Mesothelial cell of epicardium (in vitro differentiated cells): Measurements from ENCODE around the gene TMEM91. TPM values are rescaled to one million over a fixed set of nuclear protein-coding genes. Genes with fewer than 3 reads are reported as not detected.

Source experiments
- DNase-seq, 2 experiments: peaks; one replicate each; pipeline ENCODE4 v3.0.0; 2021; ENCODE audit warnings: low spot score in 2 of 2; ENCODE audit not compliant: unreplicated experiment in 2 of 2
- H3K27ac Mint-ChIP-seq: 2 replicates; pipeline ENCODE4 v1.8.0; 2021; ENCODE audit warnings: mixed read lengths
- H3K27me3 Mint-ChIP-seq: 2 replicates; pipeline ENCODE4 v1.8.0; 2021; ENCODE audit warnings: low read depth, mixed read lengths
- H3K36me3 Mint-ChIP-seq: 2 replicates; pipeline ENCODE4 v1.8.0; 2021; ENCODE audit warnings: mixed read lengths
- H3K4me1 Mint-ChIP-seq: 2 replicates; pipeline ENCODE4 v1.8.0; 2021; ENCODE audit warnings: mixed read lengths
- H3K4me3 Mint-ChIP-seq: 2 replicates; pipeline ENCODE4 v1.8.0; 2021; ENCODE audit warnings: mild to moderate bottlenecking, moderate library complexity, mixed read lengths
- H3K9me3 Mint-ChIP-seq: 2 replicates; pipeline ENCODE4 v1.8.0; 2021; ENCODE audit warnings: mixed read lengths
- total RNA-seq: library from RNA; stranded (reverse); gene quantifications from 3 replicates; pipeline ENCODE4 v1.2.1, GENCODE V29; 2021
- TF ChIP-seq, protein P1 (sequence below): fragments of 200-600 bp; sonication (generic); IDR thresholded peaks from one replicate; pipeline ENCODE4 v1.5.0; 2021; ENCODE audit warnings: antibody characterized with exemption; ENCODE audit not compliant: unreplicated experiment

The TMEM91 gene
- total RNA-seq, 1 donor from 2014 or later = 19.7 TPM

DNA sequence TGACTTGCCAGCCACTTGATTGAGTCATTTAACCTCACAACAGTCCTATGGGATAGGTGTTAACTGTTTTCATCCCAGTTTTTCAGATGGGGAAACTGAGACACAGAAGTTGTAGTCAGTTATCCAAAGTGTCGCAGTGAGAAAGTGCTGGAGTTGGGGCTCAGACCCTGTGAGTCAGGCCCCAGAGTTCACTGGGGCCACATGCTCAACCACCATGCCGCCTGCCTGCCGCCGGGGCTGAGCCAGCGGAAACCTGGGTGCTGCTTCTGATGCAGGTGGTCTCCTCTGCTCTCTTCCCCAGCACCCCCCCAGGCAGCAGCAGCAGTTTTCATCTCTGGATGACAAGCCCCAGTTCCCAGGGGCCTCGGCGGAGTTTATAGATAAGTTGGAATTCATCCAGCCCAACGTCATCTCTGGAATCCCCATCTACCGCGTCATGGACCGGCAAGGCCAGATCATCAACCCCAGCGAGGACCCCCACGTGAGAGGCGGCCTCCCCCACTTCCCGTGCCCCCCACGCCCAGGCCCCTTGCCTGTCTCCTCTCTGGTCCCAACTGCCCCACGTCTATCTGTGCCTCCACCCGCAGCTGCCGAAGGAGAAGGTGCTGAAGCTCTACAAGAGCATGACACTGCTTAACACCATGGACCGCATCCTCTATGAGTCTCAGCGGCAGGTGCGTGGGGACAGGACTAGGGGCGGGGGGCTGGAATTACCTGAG lies 34.2 kb downstream of the TMEM91 start:
- no peak overlapping the region for H3K4me3 Mint-ChIP-seq
- no peaks in the 10 kb centered on the region for H3K27me3 Mint-ChIP-seq
- TF ChIP-seq, protein P1, sequence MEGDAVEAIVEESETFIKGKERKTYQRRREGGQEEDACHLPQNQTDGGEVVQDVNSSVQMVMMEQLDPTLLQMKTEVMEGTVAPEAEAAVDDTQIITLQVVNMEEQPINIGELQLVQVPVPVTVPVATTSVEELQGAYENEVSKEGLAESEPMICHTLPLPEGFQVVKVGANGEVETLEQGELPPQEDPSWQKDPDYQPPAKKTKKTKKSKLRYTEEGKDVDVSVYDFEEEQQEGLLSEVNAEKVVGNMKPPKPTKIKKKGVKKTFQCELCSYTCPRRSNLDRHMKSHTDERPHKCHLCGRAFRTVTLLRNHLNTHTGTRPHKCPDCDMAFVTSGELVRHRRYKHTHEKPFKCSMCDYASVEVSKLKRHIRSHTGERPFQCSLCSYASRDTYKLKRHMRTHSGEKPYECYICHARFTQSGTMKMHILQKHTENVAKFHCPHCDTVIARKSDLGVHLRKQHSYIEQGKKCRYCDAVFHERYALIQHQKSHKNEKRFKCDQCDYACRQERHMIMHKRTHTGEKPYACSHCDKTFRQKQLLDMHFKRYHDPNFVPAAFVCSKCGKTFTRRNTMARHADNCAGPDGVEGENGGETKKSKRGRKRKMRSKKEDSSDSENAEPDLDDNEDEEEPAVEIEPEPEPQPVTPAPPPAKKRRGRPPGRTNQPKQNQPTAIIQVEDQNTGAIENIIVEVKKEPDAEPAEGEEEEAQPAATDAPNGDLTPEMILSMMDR = no peak
- H3K9me3 Mint-ChIP-seq = no peaks in the 10 kb centered on the region
- peaks cover 13% of the 10 kb centered on the region for H3K4me1 Mint-ChIP-seq
- no peak for DNase-seq
- H3K27ac Mint-ChIP-seq = no peak overlapping the region
- peaks cover 14% of the 10 kb centered on the region for H3K36me3 Mint-ChIP-seq

DNA sequence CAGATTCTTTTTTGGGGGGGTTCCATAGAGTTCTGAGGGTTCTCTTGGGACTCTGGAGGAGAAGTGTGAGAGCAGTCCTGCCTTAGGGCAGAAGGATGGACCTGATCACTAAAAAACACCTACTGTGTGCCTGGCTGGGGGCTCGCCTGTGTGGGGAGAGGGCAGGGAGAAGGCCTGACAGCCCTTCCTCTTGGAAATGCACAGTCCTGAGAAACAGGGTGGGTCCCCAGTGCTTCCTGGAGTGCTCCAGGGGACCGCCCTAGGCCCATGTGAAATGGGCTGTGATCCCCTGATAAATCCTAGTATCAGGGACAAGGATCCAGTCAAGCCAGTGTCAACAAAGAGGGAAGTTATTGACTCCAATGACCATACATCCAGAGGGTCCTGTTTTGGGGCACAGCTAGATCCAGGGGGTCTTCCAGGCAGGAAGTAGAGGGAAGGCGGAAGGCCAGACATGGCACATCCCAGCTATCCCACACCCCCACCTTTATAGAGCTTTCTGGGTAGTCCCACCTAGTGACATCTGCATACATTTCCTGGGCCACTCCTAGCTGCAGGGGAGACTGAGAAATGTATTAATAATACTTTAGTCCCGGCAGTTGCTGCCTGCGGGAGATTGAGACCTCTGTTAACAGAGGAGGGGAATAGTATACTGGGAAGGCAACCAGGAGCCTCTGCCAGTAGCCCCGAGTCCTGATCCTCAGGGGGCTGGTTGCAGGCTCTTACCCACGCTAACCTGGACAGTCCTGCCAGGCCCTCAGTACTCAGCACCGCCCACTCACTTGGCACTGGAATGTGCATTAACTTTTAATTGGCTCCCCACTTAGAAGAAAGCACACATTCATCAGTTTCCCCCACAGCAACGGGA lies 35.0 kb downstream of the TMEM91 start:
- Mint-ChIP-seq H3K4me1 (peaks cover 13% of the 10 kb centered on the region), H3K9me3 (no peaks in the 10 kb centered on the region), H3K27ac (no peak overlapping the region), H3K27me3 (no peaks in the 10 kb centered on the region), H3K36me3 (peaks cover 17% of the 10 kb centered on the region), H3K4me3 (no peak overlapping the region)
- TF ChIP-seq, protein P1 = no peak
- DNase-seq = no peak

DNA sequence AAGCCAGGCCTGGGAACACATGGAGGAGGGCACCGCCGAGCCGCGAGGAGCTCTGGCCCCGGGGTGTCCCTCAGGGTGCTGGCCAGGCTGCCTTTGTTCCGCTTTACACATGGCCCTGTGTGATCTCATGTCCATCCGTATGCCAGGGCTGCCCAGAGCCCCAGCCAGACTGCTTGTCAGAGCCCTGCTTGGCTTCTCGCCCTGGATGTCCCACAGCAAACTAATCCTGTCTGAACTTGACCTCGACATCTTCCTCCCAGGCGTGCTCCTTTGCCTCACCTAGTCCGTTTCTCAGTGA lies 35.6 kb downstream of the TMEM91 start:
- TF ChIP-seq, protein P1 = no peak
- DNase-seq = no peak
- Mint-ChIP-seq H3K27ac (no peak overlapping the region), H3K27me3 (no peaks in the 10 kb centered on the region), H3K9me3 (no peaks in the 10 kb centered on the region), H3K36me3 (peaks cover 18% of the 10 kb centered on the region), H3K4me3 (no peak overlapping the region), H3K4me1 (peaks cover 13% of the 10 kb centered on the region)

DNA sequence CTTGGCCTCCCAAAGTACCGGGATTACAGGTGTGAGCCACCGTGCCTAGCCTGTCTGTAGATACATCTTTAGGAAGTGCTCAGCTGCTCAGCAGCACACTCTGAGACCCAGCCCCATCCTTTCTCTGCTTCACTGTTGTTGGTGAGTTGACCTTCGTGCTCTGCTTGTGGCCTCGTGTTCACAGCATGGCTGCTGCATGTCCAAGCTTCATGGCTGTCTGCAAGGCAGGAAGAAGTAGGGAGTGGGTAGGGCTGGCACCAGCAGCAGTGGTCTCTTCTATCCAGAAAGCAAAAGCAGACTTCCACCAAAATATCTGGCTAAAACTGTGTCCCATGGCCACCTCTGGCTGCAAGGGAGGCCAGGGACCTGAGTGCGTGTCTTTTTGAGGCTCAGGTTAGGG lies 36.6 kb downstream of the TMEM91 start:
- DNase-seq = no peak
- no peaks in the 10 kb centered on the region for H3K27me3 Mint-ChIP-seq
- peaks cover 23% of the 10 kb centered on the region for H3K36me3 Mint-ChIP-seq
- H3K27ac Mint-ChIP-seq = no peak overlapping the region
- TF ChIP-seq, protein P1 = no peak
- peaks cover 7% of the 10 kb centered on the region for H3K4me1 Mint-ChIP-seq
- no peak overlapping the region for H3K4me3 Mint-ChIP-seq
- H3K9me3 Mint-ChIP-seq = no peaks in the 10 kb centered on the region

DNA sequence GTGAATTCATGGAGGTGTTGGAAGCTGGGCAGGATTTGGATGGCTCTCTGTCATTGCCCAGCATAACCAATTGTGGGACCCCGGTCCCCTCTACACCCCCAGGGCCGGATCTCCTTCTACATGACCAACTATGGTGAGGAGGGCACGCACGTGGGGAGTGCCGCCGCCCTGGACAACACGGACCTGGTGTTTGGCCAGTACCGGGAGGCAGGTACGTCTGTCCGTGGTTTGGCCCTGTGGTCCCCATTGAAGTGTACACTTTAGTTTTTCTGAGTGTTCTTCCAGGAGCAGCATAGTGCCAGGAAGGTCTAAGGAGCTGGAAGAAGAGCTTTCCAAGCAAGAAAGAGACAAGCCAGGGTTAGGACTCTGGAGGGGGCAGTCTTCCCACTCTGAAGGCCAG lies 37.6 kb downstream of the TMEM91 start:
- Mint-ChIP-seq H3K9me3 (no peaks in the 10 kb centered on the region), H3K36me3 (peaks cover 26% of the 10 kb centered on the region), H3K4me1 (peaks cover 6% of the 10 kb centered on the region), H3K27ac (no peak overlapping the region), H3K27me3 (no peaks in the 10 kb centered on the region), H3K4me3 (no peak overlapping the region)
- DNase-seq = no peak
- TF ChIP-seq, protein P1 = no peak
